Fibroblast of lung (primary cell): ENCODE results near the gene MS4A1.

Experiments
- CTCF ChIP-seq, 2 donors: IDR thresholded peaks in 1 of 2; conservative IDR thresholded peaks in 1 of 2; 1 replicate in 1 of 2; 2 replicates in 1 of 2; pipeline ENCODE4 v1.5.1; 2011 to 2012; ENCODE audit warnings: low read length in 2 of 2, control low read depth in 1 of 2, inconsistent platforms in 1 of 2, low read depth in 1 of 2, mild to moderate bottlenecking in 1 of 2
- EZH2 ChIP-seq: IDR thresholded peaks from 2 replicates; pipeline ENCODE4 v1.5.1; 2012; ENCODE audit warnings: low read length, control low read depth, mild to moderate bottlenecking; ENCODE audit errors: missing control alignments

GRCh38 chr11:60513496-60514460, 58.1 kb downstream of the MS4A1 start:
- no peak for TF ChIP-seq CTCF (conservative IDR thresholded peaks at IDR 0.05 in 1 of 2, IDR thresholded peaks at IDR 0.05 in 1 of 2; ENCODE audit: low read depth in 1 of 2, low read length in 2 of 2)
- TF ChIP-seq EZH2: no peak
